HG02870 (cell line): ENCODE measurements around the gene CLCN7.
"Not testable (repeated sequence)": the region's sequence is repeated elsewhere in the genome, so short reads cannot be mapped to it uniquely, and the experiment has no call there.

ENCODE experiments used
- ATAC-seq: cut with Tn5 transposase; IDR thresholded peaks from one replicate; pipeline ENCODE4 v1.9.1; 2021; ENCODE audit warnings: mild to moderate bottlenecking, moderate library complexity; ENCODE audit not compliant: unreplicated experiment

CLCN7 gene

GRCh38 chr16:1487395-1488053, 12.7 kb upstream of the CLCN7 start:
- ATAC-seq = no peak

- no peak for ATAC-seq
These were observed 11.9 kb upstream of the CLCN7 start for GRCh38 chr16:1486551-1487390.

DNA sequence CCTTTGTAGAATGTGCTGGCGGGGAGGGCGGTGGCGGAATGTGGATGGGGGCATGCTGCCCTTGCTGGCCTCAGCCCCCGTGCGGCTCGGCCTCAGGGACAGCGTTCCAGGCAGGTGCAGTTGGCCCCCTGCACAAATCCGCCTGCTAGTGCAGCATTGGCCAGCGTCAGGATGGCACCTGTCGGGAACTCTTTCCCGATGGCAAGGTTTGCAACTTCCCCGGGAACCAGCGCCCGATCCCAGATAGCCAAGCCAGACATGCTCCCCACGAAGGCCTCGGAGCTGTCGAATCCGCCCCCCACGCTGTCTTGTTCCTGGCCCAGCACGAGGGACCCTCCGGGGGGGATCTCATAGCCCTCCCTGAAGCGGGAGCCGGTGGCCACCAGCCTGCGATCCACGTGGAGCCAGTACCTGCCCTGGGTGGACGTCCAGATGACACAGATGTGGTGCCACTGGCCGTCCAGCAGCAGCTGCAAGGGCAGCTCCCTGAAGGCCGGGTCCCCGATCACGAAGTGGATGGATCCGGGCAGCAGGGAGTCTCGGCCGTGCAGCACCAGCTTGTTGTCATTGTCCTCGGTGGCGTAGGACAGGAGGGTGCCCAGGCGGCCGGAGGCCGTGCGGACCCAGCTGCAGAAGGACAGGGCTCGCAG, 11.1 kb upstream of the CLCN7 start:
- no peak for ATAC-seq

DNA sequence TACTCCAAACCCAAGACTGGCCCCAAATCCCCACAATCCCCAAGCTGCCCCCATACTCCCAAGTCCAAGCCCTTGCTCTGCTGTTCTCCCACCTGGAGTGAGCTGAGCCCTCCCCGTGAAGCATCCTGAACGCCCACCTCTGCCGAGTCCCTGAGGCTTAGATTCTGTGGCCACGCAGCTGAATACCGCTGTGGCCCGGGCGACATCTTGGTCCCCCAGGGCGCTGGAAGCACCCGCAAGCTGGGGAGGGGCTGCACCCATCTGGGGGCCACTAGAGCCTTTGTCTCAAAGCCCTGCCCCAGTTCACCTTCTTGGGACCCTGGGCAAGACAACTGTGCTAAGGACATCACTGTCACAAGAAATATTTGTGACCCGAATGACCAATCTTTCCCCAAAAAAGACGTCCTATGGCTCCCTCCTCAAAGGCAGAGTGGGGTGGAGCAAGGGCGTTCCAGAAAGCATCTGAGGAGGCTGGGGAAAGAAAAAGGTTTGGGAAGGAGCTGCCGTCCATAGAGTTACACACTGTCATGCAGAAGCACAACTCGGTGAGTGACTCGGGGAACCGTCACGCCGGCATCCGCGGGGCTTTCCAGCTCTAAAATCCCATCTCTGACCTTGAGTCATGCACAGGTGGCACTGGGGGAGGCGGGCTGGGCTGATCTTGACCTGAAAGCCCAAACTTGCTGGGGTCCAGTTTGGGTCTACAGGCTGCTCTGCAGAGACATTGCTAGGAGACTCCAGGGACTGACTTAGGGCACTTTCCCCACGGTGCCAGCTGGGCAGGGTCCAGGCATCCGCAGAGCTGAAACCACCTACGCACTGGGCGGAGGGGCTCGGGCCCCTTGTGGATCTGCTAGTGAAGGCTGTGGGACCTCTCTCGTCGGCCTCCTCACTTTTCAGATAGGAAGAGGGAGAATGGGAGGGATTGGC, 7.3 kb upstream of the CLCN7 start:
- no peak for ATAC-seq

- ATAC-seq = not testable (repeated sequence)
These were observed 4.1 kb upstream of the CLCN7 start for GRCh38 chr16:1478937-1479336.

DNA sequence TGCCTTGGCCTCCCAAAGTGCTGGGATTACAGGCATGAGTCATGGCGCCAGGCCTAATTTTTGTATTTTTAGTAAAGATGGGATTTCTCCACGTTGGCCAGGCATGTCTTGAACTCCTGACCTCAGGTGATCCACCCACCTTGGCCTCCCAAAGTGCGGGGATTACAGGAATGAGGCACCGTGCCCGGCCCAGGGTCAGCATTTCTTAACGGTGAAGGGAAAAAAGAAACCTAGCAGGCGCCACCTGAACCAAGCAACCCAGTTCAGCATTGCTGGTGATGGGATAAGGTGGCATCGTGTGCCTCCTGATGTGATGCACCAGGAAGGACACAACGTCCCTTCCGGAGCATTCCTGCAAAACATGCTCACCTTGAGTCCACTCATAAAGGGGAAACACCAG, 2.2 kb upstream of the CLCN7 start:
- ATAC-seq = no peak

- no peak for ATAC-seq
These were observed 805 bp upstream of the CLCN7 start for GRCh38 chr16:1475552-1476114.

GRCh38 chr16:1474082-1474795, 589 bp downstream of the CLCN7 start:
- ATAC-seq = no peak

GRCh38 chr16:1472974-1473373, 1.9 kb downstream of the CLCN7 start:
- ATAC-seq = no peak

GRCh38 chr16:1471569-1472194, 3.1 kb downstream of the CLCN7 start:
- ATAC-seq = no peak

GRCh38 chr16:1470481-1471251, 4.2 kb downstream of the CLCN7 start:
- no peak for ATAC-seq

DNA sequence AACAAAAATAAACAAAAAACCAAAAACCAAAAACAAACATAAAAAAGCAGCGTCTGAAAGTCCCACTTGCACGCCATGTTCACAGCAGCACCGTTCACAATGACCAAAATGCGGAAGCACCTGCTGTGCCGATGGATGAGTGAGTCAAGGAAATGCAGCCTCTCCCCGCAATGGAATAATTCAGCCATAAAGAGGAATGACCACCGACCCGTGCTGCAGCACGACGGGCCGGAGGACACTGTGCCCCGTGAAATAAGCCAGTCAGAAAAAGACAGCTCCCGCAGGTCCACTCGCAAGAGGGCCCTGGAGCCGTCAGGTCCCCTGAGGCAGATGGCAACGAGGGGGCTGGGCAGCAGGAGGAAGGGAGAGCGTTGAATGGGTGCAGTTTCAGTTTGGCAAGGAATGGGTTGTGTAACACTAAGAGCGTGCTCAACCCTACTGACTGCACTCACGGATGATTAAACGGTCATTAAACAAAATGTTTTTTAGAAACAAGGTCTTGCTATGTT, 5.1 kb downstream of the CLCN7 start:
- ATAC-seq = no peak

DNA sequence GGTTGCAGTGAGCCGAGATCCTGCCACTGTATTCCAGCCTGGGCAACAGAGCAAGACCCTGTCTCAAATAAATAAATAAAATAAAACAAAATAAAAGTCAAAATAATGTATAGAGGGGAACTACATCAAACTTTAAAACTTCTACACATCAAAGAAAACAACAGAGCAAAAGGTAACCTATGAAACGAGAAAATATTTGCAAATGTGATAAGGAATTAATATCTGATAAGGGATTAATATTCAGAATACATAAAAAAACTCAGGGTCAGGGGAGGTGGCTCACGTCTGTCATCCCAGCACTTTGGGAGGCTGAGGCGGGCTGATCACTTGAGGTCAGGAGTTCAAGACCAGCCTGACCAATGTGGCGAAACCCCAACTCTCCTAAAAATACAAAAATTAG, 5.7 kb downstream of the CLCN7 start:
- not testable (repeated sequence) for ATAC-seq

GRCh38 chr16:1468426-1468810, 6.4 kb downstream of the CLCN7 start:
- no peak for ATAC-seq

DNA sequence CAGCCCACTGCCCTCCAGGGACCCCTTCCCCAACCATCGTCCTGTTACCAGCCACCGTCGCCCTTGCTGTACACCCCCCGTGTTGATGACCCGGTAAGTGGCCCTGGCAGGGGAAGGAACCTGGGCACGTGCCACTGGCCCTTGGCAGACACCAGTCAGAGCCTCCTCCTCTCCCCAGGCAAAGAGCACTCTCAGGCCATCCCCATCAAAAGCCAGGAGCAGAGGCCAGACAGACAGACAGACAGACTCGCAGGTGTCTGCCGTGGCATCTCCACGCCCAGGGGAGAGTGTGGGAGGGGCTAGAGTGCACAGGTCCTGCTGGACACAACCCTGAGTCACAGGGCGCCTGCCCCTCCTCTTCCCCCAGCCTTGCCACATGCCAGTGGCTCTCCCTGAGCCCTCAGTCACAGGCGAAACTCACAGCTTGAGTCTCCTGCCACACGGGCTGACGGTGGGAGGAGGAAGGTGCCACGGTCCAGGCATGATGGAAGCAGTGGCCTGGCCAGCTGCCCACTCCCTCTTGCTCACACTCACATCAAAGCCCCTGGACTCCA, 7.8 kb downstream of the CLCN7 start:
- no peak for ATAC-seq

DNA sequence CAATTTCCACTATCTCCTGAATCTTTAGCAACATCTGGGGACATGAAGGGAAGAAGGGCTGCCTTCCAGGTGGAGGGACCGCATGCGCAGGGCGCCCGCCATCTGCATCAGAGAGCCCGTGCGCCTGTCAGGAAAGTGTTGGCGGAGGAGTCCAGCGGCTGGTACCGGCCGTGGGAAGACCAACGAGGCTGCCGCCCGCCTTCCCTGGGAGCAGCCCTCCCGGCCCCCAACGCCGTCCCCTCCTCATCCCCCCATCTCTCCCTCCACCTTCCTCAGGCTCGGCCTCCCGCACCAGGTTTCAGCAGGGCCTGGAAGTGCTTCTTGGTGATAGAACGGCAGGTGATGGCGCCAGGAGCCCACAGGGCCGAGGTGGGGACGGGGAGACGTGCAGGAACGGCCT, 8.8 kb downstream of the CLCN7 start:
- no peak for ATAC-seq

GRCh38 chr16:1465567-1465915, 9.3 kb downstream of the CLCN7 start:
- no peak for ATAC-seq

- ATAC-seq = no peak
These were observed 9.8 kb downstream of the CLCN7 start for GRCh38 chr16:1464894-1465566.
